ENCODE data around the gene HEATR9.

Gene HEATR9

DNA sequence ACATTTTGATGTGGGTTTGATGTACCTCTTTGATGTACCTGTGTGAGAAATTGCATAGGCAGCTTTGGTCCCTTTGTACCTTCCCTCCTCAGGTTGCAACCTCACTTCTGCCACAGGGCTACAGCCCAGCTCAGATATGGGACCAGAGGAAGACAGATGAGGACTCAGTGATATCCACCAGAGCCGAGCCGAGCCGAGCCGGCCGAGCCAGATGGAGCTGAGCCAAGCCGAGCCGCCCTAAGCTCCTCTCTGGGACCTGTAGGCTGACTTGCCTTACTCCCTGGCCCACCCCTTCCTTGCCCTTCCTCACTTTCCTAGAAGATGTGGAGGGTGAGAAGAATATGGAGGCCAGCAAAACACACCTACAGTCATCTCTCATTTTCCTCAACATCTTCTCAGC is 3.8 kb downstream of the HEATR9 start:
- no peak for DNase-seq

DNA sequence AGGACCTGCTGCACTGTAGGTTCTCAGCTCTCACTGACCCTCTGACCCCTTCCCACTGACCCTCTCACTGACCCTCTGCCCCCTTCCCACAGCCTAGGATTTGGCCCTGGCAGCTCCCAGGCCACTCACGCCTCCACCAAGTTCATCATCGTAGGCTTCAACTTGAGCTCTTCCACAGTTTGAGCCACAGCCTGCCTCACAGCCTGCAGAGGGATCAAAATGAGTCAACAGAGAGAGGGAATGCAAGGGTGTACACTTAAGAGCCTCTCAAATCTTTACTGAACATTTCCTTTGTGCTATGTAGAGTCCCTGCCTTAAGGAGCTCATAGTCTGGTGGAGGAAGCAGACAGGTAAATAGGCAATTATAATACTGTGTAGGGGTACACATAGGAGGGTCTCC is 12.1 kb downstream of the HEATR9 start:
- no peak for DNase-seq

DNA sequence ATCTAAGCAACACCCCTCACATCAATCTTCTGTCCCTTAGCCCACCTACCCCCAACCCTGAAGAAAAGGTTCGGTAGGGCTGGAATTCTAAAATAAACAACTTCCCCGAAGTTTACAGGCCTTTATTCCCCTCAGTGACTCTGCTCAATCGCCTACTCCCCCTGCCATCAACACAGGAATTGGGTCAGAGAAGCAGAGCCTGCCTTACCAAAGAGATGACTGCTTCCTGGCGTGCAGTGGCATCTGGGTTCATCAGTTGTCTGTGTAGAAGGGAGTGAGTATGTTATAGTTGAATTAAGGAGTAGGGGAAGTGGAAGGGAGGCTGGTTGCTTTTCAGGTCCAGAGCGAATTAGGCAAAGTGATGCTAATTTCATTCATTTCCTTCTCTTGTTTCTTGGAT is 12.7 kb downstream of the HEATR9 start:
- no peak for DNase-seq

DNA sequence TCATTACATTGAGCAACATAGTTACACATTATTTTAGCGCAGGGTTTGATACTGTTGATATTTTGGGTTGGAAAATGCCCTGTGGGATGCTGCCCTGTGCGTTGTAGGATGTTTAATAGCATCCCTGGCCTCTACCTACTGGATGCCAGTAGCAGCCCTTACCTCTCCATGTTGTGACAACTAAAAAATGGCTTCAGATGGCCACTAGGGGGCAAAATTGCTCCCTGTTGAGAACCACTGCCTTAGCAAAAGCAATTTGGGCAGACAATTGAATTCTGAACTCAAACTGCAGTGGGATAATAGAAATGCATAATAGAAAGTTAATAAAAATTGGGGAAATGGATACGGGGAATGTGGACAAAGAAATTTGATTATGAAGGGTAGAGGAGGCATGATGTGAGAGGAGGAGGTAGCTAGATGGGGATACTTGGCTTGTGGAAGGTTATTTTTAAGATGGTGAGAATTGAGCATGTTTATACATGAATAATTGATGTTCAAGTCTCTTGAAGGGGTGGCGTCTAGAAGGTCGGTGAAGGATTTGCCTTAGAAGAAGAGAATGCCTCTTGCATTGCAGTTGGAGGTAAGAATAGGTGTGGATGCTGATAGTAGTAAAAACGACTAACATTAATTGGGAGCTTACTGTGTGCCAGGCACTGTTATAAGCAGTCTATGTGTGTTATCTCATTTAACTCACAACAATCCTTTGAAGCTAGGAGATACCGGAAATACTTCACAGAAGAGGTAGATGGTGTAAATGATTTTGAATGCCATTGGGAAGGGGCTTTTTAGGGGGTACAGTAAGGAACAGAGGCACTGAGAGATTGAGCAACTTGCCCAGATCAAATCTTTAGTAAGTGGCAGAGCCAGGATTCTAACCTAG is 19.0 kb downstream of the HEATR9 start:
- DNase-seq = peak; percentile 52

DNA sequence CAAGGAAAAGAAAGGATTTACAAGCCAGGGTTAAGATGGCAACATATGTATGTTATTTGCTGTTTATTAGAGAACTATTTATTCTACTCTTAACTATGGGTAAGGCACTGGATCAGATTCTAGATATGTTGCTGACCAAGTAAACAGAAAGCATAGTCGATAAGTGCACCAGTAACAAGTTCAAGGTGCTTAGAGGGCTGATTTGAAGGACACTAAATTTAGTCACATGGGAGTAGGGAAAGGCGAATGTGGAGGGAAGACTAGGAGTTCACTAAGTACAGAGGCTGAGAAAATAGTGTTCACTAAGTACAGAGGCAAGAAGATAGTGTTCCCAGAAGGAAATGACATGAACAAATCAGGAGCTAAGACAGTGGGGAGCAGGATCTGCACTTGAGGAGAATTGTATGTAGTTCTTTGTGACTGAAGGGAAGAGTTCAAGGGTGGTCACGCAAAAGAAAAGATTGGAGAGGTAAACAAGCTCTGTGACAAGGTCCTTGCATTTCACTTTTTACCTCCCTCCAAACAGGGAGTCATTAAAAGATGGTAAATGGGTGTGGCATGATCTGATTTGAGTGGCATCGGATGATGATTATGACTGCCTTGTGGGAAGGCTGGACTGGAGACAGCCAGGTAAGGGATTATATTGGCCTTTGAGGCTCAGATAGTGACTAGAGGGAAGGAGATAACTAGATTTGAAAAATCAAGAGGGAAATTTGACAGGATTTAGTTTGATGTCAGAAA is 20.9 kb downstream of the HEATR9 start:
- DNase-seq = no peak

DNA sequence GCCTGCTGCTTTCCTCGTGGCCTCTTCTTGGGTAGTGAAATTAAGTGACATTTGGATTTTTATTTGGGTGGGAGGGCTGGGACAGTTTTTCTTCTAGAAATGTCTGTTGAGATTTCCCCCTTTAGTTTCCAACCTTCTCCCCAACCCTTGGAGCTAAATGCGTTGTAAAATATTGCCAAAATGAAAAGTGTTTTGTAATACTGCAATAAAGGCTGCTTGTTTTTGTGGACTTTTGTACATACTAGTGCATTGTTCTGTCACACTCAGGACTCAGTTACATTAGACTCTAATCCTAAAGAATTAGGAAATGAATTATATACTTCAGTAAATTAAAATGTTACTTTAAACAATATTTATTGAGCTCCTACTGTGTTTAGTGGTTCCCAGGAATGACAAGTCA is 21.7 kb downstream of the HEATR9 start:
- DNase-seq = no peak

DNA sequence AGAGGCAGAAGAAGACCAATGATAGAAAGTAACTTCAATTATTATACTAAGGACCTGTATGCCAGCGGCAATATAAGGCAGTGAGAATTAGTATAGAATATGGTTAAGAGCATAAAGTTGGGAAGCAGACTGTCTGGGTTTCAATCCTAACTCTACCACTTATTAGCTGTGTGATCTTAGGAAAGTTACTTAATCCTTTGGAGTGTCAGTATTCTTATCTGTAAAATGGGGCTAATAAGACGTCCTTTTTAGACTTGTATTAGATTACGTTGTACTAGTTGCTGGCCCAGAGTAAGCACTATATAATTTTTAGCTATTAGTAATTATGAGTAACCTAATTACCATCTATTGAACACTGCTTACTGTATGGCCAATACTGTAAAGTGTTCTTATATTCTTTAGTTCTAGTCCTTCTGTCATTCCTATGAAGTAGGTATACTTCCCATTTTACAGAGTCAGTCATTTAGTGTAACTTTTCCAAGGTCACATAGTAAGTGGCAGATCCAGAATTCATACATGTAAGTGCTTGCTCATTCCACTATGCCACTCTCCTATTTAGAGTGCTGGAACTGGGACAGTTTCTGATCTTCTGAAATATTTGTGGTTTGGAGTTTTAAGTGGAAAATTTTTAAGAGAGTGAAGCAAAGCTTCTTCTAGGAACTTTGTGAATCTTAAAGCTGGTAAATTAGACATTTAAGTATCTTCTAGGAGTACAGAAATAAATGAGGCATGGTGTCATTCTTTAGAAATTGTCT is 22.5 kb downstream of the HEATR9 start:
- no peak for DNase-seq

DNA sequence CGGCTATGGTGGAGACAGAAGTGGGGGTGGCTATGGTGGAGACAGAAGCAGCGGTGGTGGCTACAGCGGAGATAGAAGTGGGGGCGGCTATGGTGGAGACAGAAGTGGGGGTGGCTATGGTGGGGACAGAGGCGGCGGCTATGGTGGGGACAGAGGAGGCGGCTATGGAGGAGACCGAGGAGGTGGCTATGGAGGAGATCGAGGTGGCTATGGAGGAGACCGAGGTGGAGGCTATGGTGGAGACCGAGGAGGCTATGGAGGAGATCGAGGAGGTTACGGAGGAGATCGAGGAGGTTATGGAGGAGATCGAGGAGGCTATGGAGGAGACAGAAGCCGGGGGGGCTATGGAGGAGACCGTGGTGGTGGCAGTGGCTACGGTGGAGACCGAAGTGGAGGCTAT is 24.1 kb downstream of the HEATR9 start:
- DNase-seq = no peak

DNA sequence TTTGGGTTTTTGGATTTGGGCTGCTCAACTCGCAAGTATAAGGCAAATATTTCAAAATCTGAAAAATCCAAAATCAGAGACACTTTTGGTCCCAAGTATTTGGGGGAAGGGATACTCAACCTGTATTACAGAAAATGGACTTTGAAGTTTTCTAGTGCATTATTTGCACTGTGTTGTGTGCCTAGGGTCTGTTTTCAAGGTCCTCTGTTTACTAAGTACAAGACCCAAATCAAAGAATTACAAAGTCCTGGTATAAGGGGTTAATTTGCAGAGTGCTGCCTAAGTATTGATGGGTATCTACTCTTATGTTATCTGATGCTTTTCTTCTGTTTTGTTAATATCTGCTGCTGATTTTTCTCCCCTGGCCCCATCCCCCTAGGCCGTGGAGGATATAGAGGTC is 25.0 kb downstream of the HEATR9 start:
- DNase-seq = no peak

DNA sequence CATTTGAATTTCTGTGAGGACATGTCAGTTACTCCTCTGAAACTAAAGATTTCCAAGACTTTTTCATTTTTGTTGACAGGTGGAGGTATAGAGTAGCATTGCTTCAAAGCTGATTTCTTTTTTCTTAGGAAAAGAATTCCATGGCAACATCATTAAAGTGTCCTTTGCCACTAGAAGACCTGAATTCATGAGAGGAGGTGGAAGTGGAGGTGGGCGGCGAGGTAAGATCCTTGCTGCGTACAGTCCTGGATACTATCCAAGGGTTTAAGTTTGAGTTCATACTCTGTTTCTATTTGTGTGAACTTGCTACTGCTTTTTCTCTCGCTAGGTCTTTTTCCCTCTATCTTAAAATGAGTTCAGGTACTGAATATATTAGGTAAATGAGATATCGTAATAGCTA is 26.5 kb downstream of the HEATR9 start:
- no peak for DNase-seq

DNA sequence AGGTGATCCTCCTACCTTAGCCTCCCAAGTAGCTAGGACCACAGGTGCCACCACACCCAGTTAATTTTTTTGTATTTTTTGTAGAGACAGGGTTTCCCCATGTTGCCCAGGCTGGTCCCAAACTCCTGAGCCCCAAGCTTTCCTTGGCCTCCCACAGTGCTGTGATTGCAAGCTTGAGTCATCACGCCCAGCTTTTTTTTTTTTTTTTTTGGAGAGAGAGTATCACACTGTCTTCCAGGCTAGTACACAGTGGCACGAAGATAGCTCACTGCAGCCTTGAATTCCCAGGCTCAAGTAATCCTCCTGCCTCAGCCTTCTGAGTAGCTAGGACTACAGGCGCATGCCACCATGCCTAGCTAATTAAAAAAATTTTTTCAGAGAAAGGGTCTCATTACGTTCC is 27.2 kb downstream of the HEATR9 start:
- no peak for DNase-seq

DNA sequence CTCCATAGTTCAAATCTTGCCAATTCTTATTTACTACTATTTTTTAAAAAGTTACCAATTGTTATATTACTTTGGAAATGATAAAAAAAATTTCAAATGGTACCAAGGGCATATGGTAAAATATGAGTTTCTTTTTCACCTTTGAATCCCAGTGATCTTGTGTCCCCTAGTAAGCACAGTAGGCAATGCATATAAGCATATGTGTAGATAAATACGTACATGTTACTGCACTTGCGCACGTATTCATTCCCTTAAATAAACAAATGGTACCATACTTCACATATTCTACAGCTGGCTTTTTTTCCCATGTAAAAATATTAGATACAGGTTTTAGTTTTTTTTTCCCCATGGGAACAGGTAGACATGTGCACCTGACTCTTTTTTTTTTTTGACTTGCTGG is 27.6 kb downstream of the HEATR9 start:
- DNase-seq = no peak

DNA sequence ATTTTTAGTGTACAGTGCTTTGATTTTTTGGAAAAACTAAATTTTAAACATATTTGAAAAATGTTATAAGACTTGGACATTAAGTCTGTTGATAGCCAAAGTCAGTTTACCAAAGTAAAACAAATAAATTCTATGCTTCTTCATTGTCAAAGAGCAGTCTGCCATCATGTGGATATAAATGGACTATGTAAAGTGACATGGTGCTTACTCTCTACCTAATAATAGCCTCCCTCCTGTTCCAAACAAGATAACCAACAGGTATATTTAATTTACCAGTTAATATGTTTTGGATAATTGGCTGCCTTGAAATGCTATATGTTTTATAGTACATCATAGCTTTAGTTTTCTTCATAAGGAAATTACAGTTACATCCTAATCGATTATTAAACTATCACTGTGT is 43.5 kb downstream of the HEATR9 start:
- DNase-seq = no peak

DNA sequence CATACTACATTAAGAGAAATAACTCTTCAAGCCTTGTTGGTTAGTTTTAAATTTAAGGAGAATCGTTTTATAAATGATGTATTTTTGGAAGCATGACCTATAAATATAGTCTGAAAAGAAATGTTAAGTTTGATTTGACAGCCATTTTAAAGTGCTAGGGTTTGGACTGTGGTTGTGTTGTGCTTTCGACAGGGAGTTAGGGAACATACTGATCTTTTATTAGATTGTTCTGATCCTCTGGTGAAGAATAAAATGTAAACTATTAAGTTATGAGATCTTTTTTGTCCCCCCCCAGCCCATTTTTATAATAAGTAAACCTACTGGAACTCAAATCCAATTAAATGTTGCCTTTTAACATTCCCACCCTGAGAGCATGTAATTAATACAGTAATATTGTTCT is 47.4 kb downstream of the HEATR9 start:
- DNase-seq = no peak

DNA sequence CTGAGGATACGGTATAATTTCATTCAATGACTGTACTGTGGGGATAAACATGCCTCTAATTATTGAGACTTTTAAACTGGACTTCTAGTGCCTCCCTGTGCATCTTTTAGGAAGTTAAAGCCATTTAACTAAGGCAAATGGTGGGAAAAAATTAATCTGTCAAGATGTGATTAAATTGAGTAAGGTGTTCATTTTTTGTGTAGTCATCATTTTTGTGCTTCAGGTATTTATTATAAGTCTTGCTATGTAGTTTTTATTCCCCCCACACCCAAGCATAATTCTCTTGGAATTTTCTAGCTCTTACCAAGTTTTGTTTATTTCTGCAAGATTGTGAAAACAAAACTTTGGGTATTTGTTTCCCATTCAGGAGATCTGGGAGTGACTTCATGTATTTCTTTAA is 49.2 kb downstream of the HEATR9 start:
- DNase-seq = no peak

DNA sequence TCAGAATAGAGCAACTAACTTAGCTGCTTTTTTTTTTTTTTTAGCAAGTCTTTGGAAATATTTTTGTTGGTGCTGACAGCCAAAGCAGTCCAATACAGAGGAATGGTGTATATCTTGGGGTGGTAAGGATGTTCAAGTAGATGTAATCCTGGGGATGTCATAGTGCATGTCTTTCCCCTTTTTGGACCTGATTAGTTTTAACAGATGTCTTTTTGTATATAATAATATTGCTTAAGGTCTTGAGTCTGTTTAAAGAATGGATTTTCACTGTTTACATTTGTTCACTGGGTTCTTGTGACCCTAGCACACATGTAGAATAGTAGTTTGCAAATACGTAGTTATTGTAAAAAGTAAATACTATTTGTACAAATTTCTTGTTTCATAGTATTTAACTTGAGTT is 51.5 kb downstream of the HEATR9 start:
- DNase-seq = no peak

DNA sequence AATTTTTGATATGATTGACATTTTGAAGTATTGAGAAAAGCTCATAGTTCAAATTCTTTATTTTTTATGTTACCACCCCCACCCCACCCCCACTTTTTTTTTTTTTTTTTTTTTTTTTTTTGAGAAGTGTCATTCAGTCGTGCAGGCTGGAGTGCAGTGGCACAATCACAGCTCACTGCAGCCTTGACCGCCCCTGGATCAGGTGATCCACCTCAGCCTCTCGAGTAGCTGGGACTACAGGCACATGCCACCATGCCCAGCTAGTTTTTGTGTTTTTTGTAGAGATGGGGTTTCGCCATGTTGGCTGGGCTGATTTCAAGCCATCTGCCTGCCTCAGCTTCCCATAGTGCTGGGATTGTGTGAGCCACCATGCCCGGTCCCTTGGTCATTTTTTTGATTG is 52.0 kb downstream of the HEATR9 start:
- DNase-seq = no peak

DNA sequence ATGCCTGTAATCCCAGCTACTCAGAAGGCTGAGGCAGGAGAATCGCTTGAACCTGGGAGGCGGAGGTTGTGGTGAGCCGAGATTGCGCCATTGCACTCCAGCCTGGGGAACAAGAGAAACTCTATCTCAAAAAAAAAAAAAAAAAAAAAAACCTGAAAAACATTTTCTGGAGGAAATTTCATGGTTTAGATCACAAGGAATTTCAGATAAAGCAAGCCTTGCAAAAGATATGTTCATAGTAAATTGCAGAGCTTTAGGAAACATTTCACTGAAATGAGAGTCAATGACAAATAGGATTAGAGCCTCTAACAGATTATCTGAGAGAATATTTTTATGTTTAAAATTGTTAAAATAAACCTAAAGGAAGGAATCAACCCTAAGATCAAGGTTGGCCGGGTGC is 56.2 kb downstream of the HEATR9 start:
- DNase-seq = no peak

DNA sequence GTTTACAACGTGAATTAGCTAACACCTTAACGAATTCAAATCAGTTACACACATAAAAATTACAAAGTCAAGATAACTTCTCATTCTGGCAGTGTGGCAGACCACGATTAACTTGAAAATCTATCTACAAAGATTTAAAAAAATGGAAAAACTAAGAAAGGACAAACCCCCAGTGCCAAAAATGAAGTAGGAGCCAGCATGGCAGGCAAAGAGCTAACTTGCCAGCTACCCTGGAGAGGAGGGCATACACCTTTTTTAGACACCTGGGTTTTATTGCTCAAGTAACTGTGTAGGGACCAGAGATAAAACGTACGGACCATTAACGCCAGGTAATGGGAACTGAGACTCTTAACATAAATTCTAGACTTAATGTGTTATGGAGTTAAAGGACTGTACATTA is 56.9 kb downstream of the HEATR9 start:
- no peak for DNase-seq

DNA sequence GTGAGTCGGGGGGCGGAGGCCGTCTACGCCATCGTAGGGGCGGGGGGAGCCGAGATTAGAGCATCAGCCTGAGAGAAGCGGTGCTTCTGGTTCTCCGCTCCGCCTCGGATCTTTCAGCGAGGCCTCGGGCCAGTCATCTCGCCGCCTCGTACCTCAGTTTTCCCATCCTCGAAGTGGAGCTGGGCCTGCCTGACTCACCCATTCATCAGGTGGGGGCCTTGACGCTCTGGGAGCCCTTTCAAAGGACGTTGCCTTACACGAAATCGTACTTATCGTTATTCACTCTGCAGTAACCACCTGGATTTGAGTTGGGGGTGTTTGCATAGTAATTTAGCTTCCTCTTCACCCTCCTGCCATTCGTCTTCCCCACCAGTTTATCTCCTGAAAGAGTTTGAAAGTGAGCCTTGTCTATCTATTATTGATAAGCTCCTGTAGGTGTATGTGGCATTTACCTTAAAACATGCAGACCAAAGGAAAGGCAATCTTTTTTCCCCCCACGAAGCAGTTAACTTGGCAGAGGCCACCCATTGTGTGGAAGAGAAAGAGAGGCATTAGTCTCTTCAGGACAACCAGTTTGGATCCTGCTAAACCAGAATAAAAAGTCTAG is 58.7 kb downstream of the HEATR9 start:
- no peak for DNase-seq

DNA sequence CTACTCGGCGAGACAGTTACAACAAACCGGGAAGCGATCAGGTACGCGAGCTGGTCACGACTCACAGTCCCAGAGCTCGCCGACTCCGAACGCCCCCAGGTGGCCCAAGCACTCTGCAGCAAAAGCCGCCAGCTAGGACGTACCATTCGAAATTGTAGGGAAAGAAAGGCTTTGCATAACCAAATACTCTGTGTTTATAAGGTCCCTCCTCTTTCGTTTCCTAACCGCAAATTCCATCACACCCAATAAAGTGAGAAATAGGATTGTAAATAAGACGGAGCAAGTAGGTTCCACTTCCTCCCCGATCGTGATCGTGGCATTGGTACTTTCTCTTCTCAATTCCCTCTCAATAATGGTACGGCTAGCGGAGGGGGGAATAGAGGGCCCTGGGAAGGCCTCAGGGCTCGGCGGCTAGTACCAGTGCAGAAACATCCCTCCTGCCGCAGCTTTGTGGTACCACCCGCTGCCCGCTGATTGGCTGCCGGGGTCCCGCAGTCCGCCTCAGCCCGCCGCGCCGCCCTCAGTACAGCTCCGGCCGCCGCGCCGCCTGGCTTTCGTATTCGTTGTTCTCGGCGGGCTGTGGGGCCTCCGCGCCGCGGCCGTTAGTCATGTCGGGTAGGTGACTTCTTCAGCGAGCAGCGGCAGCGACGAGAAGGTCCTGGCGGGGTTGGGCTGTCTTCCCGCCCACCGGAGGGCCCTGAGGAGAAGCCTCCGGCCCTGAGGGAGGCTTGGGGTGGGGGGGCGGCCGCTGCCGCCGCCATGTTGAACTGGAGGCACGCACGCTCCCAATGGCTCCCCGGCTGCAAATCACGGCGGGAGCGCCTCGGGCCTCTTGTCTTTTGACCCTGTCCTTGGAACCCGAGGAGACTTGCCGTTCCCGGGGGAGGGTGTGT is 59.5 kb downstream of the HEATR9 start, which contains the start of gene TAF15:
TSS of gene TAF15 (plus strand) at position 523 of the 893 bp plus-strand sequence. CDS start at position 609, 86 bp downstream.
- DNase-seq = peak; percentile 96

All from CD4-positive, alpha-beta T cell treated with Interferon gamma for 1 hour (primary cell).